IPS-18c (cell line): ENCODE measurements around the gene DOLPP1.

ENCODE experiments used
- H3K4me3 ChIP-seq: 2 replicates; pipeline ENCODE4 v1.7.0; 2013; ENCODE audit warnings: low read depth, mild to moderate bottlenecking, low read length, moderate library complexity; ENCODE audit not compliant: insufficient read depth
- H3K9me3 ChIP-seq: one replicate; pipeline ENCODE4 v1.6.1; 2013; ENCODE audit warnings: mild to moderate bottlenecking, low read length, moderate library complexity; ENCODE audit not compliant: control insufficient read depth, insufficient read depth

Gene DOLPP1

DNA sequence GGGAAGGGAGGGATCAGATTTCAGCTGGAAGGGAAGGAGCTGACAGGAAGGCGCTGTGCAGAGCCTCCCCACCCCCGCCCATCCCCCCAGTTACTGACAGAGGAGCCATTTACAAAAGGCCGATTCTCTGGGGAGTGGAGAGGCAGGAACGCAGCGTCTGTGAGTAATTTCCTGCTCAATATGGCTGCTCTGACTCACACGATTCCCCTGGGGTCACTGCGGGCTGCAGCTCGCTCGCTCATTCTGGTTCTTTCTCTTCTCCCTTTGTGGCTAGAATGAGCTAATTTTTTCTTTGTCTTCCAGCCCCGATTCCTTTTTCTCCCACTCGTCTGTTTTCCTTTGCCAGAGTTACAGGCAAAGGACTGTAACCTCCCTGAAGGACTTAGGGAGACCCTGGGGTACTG is 59.1 kb downstream of the DOLPP1 start:
- no peaks in the 10 kb centered on the region for H3K9me3 ChIP-seq
- peak overlapping the region; percentile 53 for H3K4me3 ChIP-seq
